ENCODE results near the gene AKAP11. TPM values are rescaled to one million over a fixed set of nuclear protein-coding genes. Genes with fewer than 3 reads are reported as not detected.

Gene AKAP11
- total and polyA plus RNA-seq, 2 experiments from 2014 or later, result 4.3 to 21.6 TPM

DNA sequence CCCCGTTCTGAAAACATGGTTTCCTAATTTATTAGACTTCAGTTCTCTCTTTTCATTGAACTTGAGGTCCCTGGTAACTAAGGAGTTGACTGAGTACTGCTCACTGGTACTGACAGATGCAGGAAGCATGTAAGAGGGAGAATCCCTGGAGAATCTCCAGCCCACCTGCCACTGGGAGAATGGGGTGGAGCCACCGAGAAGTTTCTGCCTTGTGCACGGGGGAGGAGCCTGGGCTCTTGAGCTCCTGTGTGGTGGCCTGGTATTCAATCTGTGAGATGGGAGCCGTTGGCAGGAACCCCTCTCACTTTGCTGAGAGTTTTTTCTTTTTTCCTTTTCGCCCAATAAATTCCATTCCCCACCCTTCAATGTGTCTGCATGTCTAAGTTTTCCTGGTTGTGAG, 13.2 kb upstream of the AKAP11 start:
- TF ChIP-seq EZH2 (IDR thresholded peaks at IDR 0.05; ENCODE audit: low read depth, unreplicated experiment), result no peak
- no peak for TF ChIP-seq CREB1 (CRISPR knock-in tag; IDR thresholded peaks at IDR 0.05; ENCODE audit: low read depth)
- TF ChIP-seq JUNB (IDR thresholded peaks at IDR 0.05; ENCODE audit: unreplicated experiment), result no peak
- TF ChIP-seq STAT1 (IDR thresholded peaks at IDR 0.05; ENCODE audit: unreplicated experiment), result no peak
- TF ChIP-seq, protein P1, sequence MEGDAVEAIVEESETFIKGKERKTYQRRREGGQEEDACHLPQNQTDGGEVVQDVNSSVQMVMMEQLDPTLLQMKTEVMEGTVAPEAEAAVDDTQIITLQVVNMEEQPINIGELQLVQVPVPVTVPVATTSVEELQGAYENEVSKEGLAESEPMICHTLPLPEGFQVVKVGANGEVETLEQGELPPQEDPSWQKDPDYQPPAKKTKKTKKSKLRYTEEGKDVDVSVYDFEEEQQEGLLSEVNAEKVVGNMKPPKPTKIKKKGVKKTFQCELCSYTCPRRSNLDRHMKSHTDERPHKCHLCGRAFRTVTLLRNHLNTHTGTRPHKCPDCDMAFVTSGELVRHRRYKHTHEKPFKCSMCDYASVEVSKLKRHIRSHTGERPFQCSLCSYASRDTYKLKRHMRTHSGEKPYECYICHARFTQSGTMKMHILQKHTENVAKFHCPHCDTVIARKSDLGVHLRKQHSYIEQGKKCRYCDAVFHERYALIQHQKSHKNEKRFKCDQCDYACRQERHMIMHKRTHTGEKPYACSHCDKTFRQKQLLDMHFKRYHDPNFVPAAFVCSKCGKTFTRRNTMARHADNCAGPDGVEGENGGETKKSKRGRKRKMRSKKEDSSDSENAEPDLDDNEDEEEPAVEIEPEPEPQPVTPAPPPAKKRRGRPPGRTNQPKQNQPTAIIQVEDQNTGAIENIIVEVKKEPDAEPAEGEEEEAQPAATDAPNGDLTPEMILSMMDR (conservative IDR thresholded peaks at IDR 0.05; ENCODE audit: low read depth in 2 of 2), result no peak
- TF ChIP-seq ZNF331 (CRISPR knock-in tag; IDR thresholded peaks at IDR 0.05; ENCODE audit: low read depth), result no peak
- TF ChIP-seq EZH2phosphoT487 (IDR thresholded peaks at IDR 0.05; ENCODE audit: unreplicated experiment), result no peak
- TF ChIP-seq ZNF114 (CRISPR knock-in tag; IDR thresholded peaks at IDR 0.05), result no peak
- TF ChIP-seq ZNF462 (CRISPR knock-in tag; IDR thresholded peaks at IDR 0.05), result no peak
- TF ChIP-seq, protein P2, sequence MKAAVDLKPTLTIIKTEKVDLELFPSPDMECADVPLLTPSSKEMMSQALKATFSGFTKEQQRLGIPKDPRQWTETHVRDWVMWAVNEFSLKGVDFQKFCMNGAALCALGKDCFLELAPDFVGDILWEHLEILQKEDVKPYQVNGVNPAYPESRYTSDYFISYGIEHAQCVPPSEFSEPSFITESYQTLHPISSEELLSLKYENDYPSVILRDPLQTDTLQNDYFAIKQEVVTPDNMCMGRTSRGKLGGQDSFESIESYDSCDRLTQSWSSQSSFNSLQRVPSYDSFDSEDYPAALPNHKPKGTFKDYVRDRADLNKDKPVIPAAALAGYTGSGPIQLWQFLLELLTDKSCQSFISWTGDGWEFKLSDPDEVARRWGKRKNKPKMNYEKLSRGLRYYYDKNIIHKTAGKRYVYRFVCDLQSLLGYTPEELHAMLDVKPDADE (IDR thresholded peaks at IDR 0.05), result no peak
- TF ChIP-seq POLR2AphosphoS5 (IDR thresholded peaks at IDR 0.05; ENCODE audit: low read depth), result no peak
- TF ChIP-seq NANOG (IDR thresholded peaks at IDR 0.05; ENCODE audit: borderline replicate concordance), result no peak
- TF ChIP-seq, protein P3, sequence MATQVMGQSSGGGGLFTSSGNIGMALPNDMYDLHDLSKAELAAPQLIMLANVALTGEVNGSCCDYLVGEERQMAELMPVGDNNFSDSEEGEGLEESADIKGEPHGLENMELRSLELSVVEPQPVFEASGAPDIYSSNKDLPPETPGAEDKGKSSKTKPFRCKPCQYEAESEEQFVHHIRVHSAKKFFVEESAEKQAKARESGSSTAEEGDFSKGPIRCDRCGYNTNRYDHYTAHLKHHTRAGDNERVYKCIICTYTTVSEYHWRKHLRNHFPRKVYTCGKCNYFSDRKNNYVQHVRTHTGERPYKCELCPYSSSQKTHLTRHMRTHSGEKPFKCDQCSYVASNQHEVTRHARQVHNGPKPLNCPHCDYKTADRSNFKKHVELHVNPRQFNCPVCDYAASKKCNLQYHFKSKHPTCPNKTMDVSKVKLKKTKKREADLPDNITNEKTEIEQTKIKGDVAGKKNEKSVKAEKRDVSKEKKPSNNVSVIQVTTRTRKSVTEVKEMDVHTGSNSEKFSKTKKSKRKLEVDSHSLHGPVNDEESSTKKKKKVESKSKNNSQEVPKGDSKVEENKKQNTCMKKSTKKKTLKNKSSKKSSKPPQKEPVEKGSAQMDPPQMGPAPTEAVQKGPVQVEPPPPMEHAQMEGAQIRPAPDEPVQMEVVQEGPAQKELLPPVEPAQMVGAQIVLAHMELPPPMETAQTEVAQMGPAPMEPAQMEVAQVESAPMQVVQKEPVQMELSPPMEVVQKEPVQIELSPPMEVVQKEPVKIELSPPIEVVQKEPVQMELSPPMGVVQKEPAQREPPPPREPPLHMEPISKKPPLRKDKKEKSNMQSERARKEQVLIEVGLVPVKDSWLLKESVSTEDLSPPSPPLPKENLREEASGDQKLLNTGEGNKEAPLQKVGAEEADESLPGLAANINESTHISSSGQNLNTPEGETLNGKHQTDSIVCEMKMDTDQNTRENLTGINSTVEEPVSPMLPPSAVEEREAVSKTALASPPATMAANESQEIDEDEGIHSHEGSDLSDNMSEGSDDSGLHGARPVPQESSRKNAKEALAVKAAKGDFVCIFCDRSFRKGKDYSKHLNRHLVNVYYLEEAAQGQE (IDR thresholded peaks at IDR 0.05; ENCODE audit: unreplicated experiment), result no peak
- Histone ChIP-seq H3K4me2 (no peak overlapping the region), H3K4me1 (ENCODE audit: insufficient read depth) (no peaks in the 10 kb centered on the region; the same call in 1 of the 2 replicates), H3K27ac (ENCODE audit: low read depth) (no peak overlapping the region), H3K9me2 (ENCODE audit: insufficient read depth) (peaks cover 9% of the 10 kb centered on the region; the same call in 1 of the 2 replicates), H3K27me3 (ENCODE audit: insufficient read depth) (no peaks in the 10 kb centered on the region), H3K79me2 (replicated peaks; ENCODE audit: insufficient read depth) (no peaks in the 10 kb centered on the region), H3K4me3 (no peak overlapping the region), H4K20me1 (replicated peaks; ENCODE audit: insufficient read depth) (no peaks in the 10 kb centered on the region), H3K36me3 (ENCODE audit: insufficient read depth) (no peaks in the 10 kb centered on the region), H3F3A (replicated peaks; ENCODE audit: low read depth) (no peaks in the 10 kb centered on the region), H2AFZ (peak overlapping the region; percentile 91; the same call in 1 of the 2 replicates)
- Mint-ChIP-seq H3K27me3 (ENCODE audit: insufficient read depth, low read depth, poor library complexity) (peaks cover 3% of the 10 kb centered on the region), H3K9me3 (peaks cover 8% of the 10 kb centered on the region), H3K4me1 (peaks cover 8% of the 10 kb centered on the region; the same call in 2 of the 3 replicates), H3K27ac (no peak overlapping the region), H3K36me3 (ENCODE audit: low read depth) (no peaks in the 10 kb centered on the region; the same call in 2 of the 3 replicates), H3K4me3 (no peak overlapping the region)
- ATAC-seq (peak; percentile 96), DNase-seq (ENCODE audit: low spot score) (peak; percentile 68)
